Muscle layer of colon (tissue), 2 donors: ENCODE data around the gene KLHL3.
"Not testable (repeated sequence)": the region's sequence is repeated elsewhere in the genome, so short reads cannot be mapped to it uniquely, and the experiment has no call there.

Experiments used
- H3K27ac ChIP-seq: one replicate; pipeline ENCODE4 v1.7.0; 2013; ENCODE audit warnings: low read depth, mild to moderate bottlenecking, low read length, moderate library complexity
- H3K27me3 ChIP-seq, 2 donors: one replicate each; pipeline ENCODE4 v1.7.0; 2013; ENCODE audit warnings: low read length in 2 of 2, mild to moderate bottlenecking in 2 of 2; ENCODE audit not compliant: insufficient read depth in 2 of 2, control insufficient read depth in 1 of 2
- H3K36me3 ChIP-seq: one replicate; pipeline ENCODE4 v1.7.0; 2013; ENCODE audit warnings: mild to moderate bottlenecking, low read length; ENCODE audit not compliant: insufficient read depth
- H3K4me1 ChIP-seq: one replicate; pipeline ENCODE4 v1.7.0; 2013; ENCODE audit warnings: mild to moderate bottlenecking, low read length; ENCODE audit not compliant: insufficient read depth
- H3K4me3 ChIP-seq, 2 donors: one replicate each; pipeline ENCODE4 v1.7.0; 2013; ENCODE audit warnings: low read length in 2 of 2, low read depth in 1 of 2, mild to moderate bottlenecking in 1 of 2, moderate library complexity in 1 of 2
- H3K9ac ChIP-seq: one replicate; pipeline ENCODE4 v1.7.0; 2013; ENCODE audit warnings: low read length
- H3K9me3 ChIP-seq: one replicate; pipeline ENCODE4 v1.7.0; 2013; ENCODE audit warnings: mild to moderate bottlenecking, low read length
- donor health status: abdominal sarcoma.
- donor health status: Adenocarcinoma of cecum.

KLHL3 gene

DNA sequence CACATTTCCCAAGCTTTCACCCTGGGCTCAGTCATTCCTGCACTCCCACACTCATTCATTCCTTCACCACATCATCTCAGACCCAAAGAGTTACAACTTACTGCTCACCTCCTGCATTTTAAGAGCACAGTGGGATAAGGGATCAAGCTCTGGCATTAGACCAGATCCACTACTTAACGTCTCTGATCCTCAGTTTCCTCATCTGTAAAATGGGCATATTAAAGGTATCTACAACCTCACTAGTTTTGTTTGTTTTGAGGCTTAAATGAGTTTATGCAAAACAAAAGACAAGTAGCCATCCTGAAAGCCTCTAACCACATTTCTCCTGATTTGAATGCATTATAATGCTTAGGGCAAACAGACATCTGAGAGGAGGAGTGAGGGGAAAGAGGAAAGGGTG is 77.6 kb downstream of the KLHL3 start:
- Histone ChIP-seq H3K36me3 (no peaks in the 10 kb centered on the region), H3K9me3 (no peaks in the 10 kb centered on the region), H3K9ac (no peak overlapping the region), H3K27ac (no peak overlapping the region), H3K4me1 (no peaks in the 10 kb centered on the region), H3K4me3 (no peak overlapping the region), H3K27me3 (no peaks in the 10 kb centered on the region)

DNA sequence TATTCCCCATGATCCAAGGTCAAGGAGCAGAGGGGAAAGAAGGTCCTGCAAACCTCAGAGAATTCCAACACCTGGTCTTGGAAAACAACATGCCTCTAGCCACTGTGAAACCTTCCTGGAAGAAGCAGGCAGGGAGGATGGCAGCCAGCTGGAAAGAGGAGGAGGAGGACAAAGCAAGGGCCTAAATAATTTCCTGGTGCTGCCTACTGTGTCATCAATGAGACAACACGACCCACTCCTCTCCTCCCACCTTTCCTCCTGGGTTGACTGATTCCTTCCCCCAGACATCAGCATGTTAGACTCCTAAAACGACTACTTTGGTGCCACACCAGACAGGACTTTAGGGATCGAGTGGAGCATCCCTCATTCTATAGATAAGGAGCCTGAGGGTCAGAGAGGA is 78.8 kb downstream of the KLHL3 start:
- no peak overlapping the region for H3K9ac ChIP-seq
- no peak overlapping the region for H3K4me3 ChIP-seq
- no peaks in the 10 kb centered on the region for H3K4me1 ChIP-seq
- no peaks in the 10 kb centered on the region for H3K36me3 ChIP-seq
- no peaks in the 10 kb centered on the region for H3K9me3 ChIP-seq
- H3K27me3 ChIP-seq: no peaks in the 10 kb centered on the region
- no peak overlapping the region for H3K27ac ChIP-seq

DNA sequence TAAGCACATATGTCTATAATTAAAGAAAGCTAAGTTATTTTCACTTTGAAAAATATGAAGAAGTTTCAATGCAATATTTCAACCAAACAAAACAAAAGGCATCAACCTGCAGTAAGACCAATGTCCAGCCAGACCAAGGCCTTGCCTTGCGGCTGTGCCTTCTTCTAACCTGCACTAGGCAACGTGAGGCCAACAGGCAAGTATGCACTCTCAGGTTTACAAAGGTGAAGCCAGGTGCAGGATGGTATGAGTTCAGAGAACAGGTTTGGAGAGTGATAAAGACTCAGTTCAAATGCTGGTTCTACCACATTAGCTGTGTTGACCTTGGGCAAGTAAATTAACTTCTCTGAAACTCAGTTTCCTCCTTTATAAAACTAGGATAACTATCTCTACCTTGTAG is 79.3 kb downstream of the KLHL3 start:
- Histone ChIP-seq H3K9ac (no peak overlapping the region), H3K27ac (no peak overlapping the region), H3K4me1 (no peaks in the 10 kb centered on the region), H3K27me3 (no peaks in the 10 kb centered on the region), H3K36me3 (no peaks in the 10 kb centered on the region), H3K4me3 (no peak overlapping the region), H3K9me3 (no peaks in the 10 kb centered on the region)

DNA sequence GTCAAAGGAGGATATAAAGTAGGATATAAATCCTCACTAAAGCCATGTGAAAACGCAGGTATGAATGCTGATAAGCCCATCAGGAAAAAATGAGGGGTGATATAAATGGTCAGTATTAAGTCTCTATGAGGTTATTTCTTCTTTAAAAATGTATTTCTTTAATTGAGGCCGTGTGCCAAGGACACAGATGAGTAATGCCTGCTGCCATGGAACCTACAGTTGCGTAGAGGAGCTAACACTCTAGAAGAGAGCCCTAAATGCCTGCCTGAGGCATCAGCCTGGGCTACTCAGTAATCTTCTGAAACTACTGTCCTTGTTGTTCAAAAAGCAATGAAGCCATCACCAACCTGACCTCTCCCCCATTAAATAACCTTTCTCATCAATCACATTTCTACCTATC is 84.9 kb downstream of the KLHL3 start:
- no peak overlapping the region for H3K4me3 ChIP-seq
- H3K27me3 ChIP-seq: no peaks in the 10 kb centered on the region
- H3K9me3 ChIP-seq: no peaks in the 10 kb centered on the region
- H3K27ac ChIP-seq: no peak overlapping the region
- H3K4me1 ChIP-seq: peaks cover 5% of the 10 kb centered on the region
- no peaks in the 10 kb centered on the region for H3K36me3 ChIP-seq
- H3K9ac ChIP-seq: no peak overlapping the region

DNA sequence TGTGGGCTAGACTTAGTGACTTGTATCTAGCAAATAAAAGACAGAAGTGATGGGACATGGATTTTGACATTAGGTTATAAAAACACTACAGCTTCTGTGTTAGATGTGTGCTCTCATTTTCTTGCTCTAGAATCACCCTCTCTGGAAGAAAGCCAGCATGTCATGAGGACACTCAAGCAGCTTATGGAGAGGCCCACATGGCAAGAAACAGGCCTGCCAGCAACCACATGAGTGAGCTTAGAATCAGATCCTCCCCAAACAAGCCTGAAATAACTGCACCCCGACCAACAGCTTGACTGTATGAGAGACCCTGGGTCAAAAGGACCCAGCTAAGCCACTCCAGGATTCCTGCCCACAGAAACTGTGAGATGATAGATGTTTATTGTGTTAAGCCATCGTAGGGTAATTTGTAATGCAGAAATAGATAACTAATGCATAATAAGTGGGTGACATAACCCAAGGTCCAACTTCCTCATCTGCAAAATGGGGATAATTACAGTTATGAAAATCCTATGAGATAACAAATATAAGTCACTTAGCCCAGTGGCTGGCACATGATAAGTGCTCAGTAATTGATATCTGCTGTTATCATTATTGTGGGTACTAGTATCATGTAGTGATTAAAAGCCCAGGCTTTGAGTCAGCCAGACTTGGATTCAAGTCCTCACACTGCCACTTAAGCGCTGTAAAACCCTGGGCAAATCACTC is 86.5 kb downstream of the KLHL3 start:
- peaks cover 5% of the 10 kb centered on the region for H3K4me1 ChIP-seq
- H3K9ac ChIP-seq: no peak overlapping the region
- H3K27ac ChIP-seq: no peak overlapping the region
- H3K36me3 ChIP-seq: no peaks in the 10 kb centered on the region
- no peaks in the 10 kb centered on the region for H3K9me3 ChIP-seq
- H3K27me3 ChIP-seq: no peaks in the 10 kb centered on the region
- H3K4me3 ChIP-seq: no peak overlapping the region

DNA sequence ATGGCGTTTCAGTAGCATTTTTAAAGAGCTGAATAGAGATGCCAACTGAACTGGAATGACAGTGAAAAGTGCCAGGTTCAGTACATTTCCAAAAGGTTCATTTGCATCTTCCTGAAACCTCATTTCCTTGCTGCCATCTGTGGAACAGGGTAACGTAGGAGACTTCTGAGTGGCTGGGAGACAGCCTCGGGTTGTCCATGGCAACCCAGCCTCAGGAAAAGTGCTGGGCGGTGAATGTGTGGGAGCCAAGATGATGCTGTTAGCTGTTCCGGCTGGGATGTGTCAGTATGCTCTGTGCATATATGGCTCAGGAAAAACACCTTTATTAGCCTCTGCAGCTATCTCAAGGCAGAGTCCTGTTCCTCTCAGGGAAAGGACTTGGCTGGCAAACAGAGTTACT is 87.5 kb downstream of the KLHL3 start:
- H3K27ac ChIP-seq: no peak overlapping the region
- no peaks in the 10 kb centered on the region for H3K36me3 ChIP-seq
- peaks cover 5% of the 10 kb centered on the region for H3K4me1 ChIP-seq
- H3K4me3 ChIP-seq: no peak overlapping the region
- no peaks in the 10 kb centered on the region for H3K27me3 ChIP-seq
- H3K9me3 ChIP-seq: no peaks in the 10 kb centered on the region
- H3K9ac ChIP-seq: no peak overlapping the region

DNA sequence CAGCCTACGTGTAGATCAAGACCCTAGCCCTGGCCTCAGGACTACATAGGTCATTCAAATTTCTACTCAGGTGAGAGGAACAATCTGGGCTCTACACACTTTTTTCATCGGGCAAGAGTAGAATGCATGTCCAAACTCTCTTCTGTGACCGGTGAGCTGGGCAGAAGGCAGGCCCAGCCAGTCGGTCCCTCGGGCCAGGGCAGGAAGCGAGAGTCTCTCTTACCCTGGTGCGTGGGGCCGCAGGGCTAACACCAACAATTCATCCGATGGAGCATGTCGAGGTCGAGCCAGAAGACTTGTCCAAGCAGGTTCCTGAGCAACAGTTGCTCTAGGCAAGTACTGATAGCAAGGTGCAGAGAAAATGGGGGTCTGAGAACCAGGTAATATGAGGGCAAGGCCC is 88.5 kb downstream of the KLHL3 start:
- H3K27ac ChIP-seq: no peak overlapping the region
- H3K27me3 ChIP-seq: no peaks in the 10 kb centered on the region

DNA sequence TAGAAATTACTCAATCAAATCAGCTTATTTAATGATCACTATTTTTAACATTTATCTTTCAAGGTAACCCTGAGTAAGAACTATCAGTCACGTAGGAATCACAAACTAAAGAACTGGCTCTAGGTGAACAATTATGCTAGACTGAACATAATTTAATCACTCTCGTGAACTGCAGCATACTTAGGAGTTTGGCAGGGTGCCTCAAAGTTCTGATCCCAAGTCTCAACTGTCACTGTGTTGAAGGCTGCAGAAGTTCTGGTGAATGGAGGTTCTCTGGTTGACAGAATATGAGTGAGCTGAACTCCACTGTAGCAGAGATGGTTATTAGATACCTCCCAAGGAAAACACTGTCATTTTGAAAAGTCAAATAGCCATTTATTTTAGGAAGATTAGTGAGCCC is 89.1 kb downstream of the KLHL3 start:
- H3K9ac ChIP-seq: no peak overlapping the region
- H3K9me3 ChIP-seq: no peaks in the 10 kb centered on the region
- peaks cover 5% of the 10 kb centered on the region for H3K4me1 ChIP-seq
- no peak overlapping the region for H3K4me3 ChIP-seq
- no peak overlapping the region for H3K27ac ChIP-seq
- no peaks in the 10 kb centered on the region for H3K27me3 ChIP-seq
- H3K36me3 ChIP-seq: no peaks in the 10 kb centered on the region

More for the DNA sequence above, 88.5 kb downstream of the KLHL3 start:
- Histone ChIP-seq H3K4me3 (no peak overlapping the region), H3K9me3 (no peaks in the 10 kb centered on the region), H3K36me3 (no peaks in the 10 kb centered on the region), H3K9ac (no peak overlapping the region), H3K4me1 (peaks cover 5% of the 10 kb centered on the region)

DNA sequence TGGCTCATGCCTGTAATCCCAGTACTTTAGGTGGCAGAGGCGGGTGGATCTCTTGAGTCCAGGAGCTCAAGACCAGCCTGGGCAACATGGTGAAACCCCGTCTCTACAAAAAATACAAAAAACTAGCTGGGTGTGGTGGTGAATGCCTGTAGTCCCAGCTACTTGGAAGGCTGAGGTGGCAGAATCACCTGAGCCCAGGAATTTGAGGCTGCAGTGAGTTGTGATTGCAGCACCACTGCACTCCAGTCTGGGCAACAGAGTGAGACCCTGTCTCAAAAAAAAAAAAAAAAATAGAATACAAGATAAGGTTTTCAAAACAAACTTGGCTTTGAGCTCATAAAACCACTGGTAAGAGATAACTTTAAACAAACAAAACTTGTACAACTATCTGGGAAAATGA is 92.8 kb downstream of the KLHL3 start:
- not testable (repeated sequence) for H3K27ac ChIP-seq, H3K4me3 ChIP-seq, H3K27me3 ChIP-seq, H3K4me1 ChIP-seq, H3K9me3 ChIP-seq, H3K9ac ChIP-seq, H3K36me3 ChIP-seq

DNA sequence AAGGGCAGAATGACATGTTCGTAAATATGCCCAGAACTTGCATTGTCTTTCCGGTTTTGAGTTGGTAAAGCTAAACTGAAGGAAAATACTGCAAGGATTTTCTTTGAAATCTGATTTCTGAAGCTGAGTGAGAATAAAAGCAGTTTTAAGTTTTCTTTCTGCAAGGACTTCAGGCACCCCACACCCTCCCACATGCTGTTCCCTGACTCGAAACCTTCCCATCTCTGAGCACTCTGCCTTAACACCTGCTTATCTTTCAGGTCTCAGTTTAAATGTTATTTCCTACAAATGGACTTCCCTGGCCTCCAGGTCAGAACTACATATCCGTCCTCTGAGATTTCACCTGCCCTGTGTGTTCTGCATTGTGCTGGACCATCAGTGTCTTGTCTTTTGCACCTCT is 93.8 kb downstream of the KLHL3 start:
- H3K9ac ChIP-seq: no peak overlapping the region
- no peak overlapping the region for H3K27ac ChIP-seq
- H3K4me3 ChIP-seq: no peak overlapping the region
- no peaks in the 10 kb centered on the region for H3K27me3 ChIP-seq
- no peaks in the 10 kb centered on the region for H3K36me3 ChIP-seq
- no peaks in the 10 kb centered on the region for H3K4me1 ChIP-seq
- H3K9me3 ChIP-seq: no peaks in the 10 kb centered on the region

DNA sequence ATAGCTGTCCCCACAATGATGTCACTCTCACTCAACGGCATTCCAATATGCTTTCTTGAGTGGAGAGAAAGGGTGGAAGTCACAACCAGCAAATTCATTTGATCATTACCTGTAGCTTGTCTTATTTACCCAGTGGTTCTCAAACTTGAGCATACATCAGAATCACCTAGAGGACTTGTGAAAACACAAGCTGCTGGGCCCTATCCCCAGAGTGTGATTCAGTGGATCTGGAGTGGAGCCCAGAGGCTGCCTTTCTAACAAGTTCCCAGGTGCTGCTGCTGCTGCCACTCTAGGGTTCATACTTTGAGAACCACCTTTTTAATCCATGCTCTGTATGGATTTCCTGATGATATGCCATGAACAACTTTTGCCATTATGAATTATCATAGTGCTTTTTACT is 94.7 kb downstream of the KLHL3 start:
- Histone ChIP-seq H3K9me3 (no peaks in the 10 kb centered on the region), H3K9ac (no peak overlapping the region), H3K36me3 (no peaks in the 10 kb centered on the region)

DNA sequence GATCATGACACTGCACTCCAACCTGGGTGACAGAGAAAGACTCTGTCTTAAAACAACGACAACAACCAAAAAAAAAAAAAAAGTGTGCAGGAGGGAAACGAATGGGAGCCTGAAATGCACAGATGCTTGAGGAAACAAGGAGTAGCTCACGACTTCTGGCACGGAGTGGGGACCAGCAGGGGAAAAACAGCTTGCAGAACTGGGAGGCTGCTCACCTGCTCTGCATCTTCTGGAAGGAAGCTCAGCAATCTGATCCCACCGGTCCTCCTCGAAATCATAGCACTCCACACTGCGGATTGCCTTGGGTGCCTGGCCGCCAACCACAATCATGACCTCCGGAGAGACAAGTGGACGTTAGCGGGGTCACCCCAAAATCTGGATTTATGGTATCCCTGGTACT is 96.2 kb downstream of the KLHL3 start:
- Histone ChIP-seq H3K9ac (no peak overlapping the region), H3K36me3 (no peaks in the 10 kb centered on the region), H3K27ac (no peak overlapping the region), H3K4me3 (no peak overlapping the region), H3K9me3 (no peaks in the 10 kb centered on the region), H3K4me1 (no peaks in the 10 kb centered on the region), H3K27me3 (no peaks in the 10 kb centered on the region)

More for the DNA sequence above, 94.7 kb downstream of the KLHL3 start:
- Histone ChIP-seq H3K4me1 (no peaks in the 10 kb centered on the region), H3K4me3 (no peak overlapping the region), H3K27ac (no peak overlapping the region), H3K27me3 (no peaks in the 10 kb centered on the region)
